ENCODE results near the gene SETDB1. TPM values are rescaled to one million over a fixed set of nuclear protein-coding genes. Genes with fewer than 3 reads are reported as not detected.

The SETDB1 gene
- total and polyA plus RNA-seq, 2 of the 13 experiments (the other 11 are each of a cell fraction or from before 2014, with no cell fraction given): 33.1 to 34.6 TPM

GRCh38 chr1:150926097-150926741 lies at the start of gene SETDB1 (continued):
- TF ChIP-seq KDM5B (CRISPR knock-in tag; IDR thresholded peaks at IDR 0.05; ENCODE audit: borderline replicate concordance) (peak; percentile 40; the same call in 1 of the 2 replicates), SP4 (CRISPR knock-in tag; IDR thresholded peaks at IDR 0.05) (peak; percentile 51; the same call in 1 of the 2 replicates), TMF1 (CRISPR knock-in tag; IDR thresholded peaks at IDR 0.05; ENCODE audit: low read depth) (no peak), CENPX (CRISPR knock-in tag; IDR thresholded peaks at IDR 0.05) (no peak), DMAP1 (CRISPR knock-in tag; IDR thresholded peaks at IDR 0.05) (peak; percentile 78), AKNA (CRISPR knock-in tag; IDR thresholded peaks at IDR 0.05; ENCODE audit: borderline replicate concordance) (no peak), ADNP (CRISPR knock-in tag; IDR thresholded peaks at IDR 0.05) (no peak), ZIK1 (CRISPR knock-in tag; IDR thresholded peaks at IDR 0.05; ENCODE audit: borderline replicate concordance, low read depth) (no peak), NAIF1 (CRISPR knock-in tag; IDR thresholded peaks at IDR 0.05; ENCODE audit: borderline replicate concordance) (peak; percentile 53; the same call in 1 of the 2 replicates), FOXP4 (CRISPR knock-in tag; IDR thresholded peaks at IDR 0.05) (peak; percentile 49; the same call in 1 of the 2 replicates), PAWR (CRISPR knock-in tag; IDR thresholded peaks at IDR 0.05; ENCODE audit: borderline replicate concordance) (no peak), HMGXB3 (CRISPR knock-in tag; IDR thresholded peaks at IDR 0.05; ENCODE audit: borderline replicate concordance) (0 out of 2 replicates have a peak, but pooled peaks have one; percentile 44), POGZ (CRISPR knock-in tag; IDR thresholded peaks at IDR 0.05) (0 out of 2 replicates have a peak, but pooled peaks have one; percentile 51), YEATS2 (CRISPR knock-in tag; IDR thresholded peaks at IDR 0.05; ENCODE audit: borderline replicate concordance) (peak; percentile 94), ZNF34 (CRISPR knock-in tag; IDR thresholded peaks at IDR 0.05; ENCODE audit: borderline replicate concordance) (no peak), ZGPAT (CRISPR knock-in tag; IDR thresholded peaks at IDR 0.05) (peak; percentile 76)
